HCT116 (cell line): Measurements from ENCODE around the gene LRR1. TPM values are rescaled to one million over a fixed set of nuclear protein-coding genes. Genes with fewer than 3 reads are reported as not detected.

Experiments
- CBX3 ChIP-seq: IDR thresholded peaks from 2 replicates; pipeline ENCODE4 v1.6.1; 2012; ENCODE audit warnings: low read depth
- POLR2A ChIP-seq: IDR thresholded peaks from 2 replicates; pipeline ENCODE4 v1.7.0; 2011; ENCODE audit warnings: borderline replicate concordance; ENCODE audit not compliant: insufficient read depth, insufficient read length; ENCODE audit errors: extremely low read depth
- POLR2AphosphoS5 ChIP-seq: IDR thresholded peaks from 2 replicates; pipeline ENCODE4 v1.6.1; 2011; ENCODE audit warnings: mild to moderate bottlenecking, low read depth, low read length, moderate library complexity
- SP1 ChIP-seq: IDR thresholded peaks from 2 replicates; pipeline ENCODE4 v1.6.1; 2012; ENCODE audit warnings: low read depth
- total RNA-seq: library from RNA; stranded (reverse); gene quantifications from one replicate; pipeline ENCODE4 v1.2.1, GENCODE V29; 2021; ENCODE audit not compliant: unreplicated experiment
- TF ChIP-seq, protein P1 (sequence below): IDR thresholded peaks from 2 replicates; pipeline ENCODE4 v1.6.1; 2012
- TF ChIP-seq, protein P2 (sequence below): IDR thresholded peaks from 2 replicates; pipeline ENCODE4 v1.6.1; 2012; ENCODE audit warnings: low read depth
- TF ChIP-seq, protein P3 (sequence below): IDR thresholded peaks from 2 replicates; pipeline ENCODE4 v1.6.1; 2011; ENCODE audit warnings: mild to moderate bottlenecking, low read length, moderate library complexity; ENCODE audit not compliant: insufficient replicate concordance; ENCODE audit errors: extremely low read depth

Gene LRR1
- total RNA-seq, 1 experiment from 2014 or later: 34.6 TPM

GRCh38 chr14:49586673-49587460 lies 11.9 kb upstream of the LRR1 start (continued):
- TF ChIP-seq SP1 (peak; percentile 11), POLR2A (no peak), CBX3 (peak; percentile 89; the same call in 1 of the 2 replicates), POLR2AphosphoS5 (no peak)
- TF ChIP-seq, protein P1, sequence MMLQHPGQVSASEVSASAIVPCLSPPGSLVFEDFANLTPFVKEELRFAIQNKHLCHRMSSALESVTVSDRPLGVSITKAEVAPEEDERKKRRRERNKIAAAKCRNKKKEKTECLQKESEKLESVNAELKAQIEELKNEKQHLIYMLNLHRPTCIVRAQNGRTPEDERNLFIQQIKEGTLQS: peak; percentile 94
- TF ChIP-seq, protein P2, sequence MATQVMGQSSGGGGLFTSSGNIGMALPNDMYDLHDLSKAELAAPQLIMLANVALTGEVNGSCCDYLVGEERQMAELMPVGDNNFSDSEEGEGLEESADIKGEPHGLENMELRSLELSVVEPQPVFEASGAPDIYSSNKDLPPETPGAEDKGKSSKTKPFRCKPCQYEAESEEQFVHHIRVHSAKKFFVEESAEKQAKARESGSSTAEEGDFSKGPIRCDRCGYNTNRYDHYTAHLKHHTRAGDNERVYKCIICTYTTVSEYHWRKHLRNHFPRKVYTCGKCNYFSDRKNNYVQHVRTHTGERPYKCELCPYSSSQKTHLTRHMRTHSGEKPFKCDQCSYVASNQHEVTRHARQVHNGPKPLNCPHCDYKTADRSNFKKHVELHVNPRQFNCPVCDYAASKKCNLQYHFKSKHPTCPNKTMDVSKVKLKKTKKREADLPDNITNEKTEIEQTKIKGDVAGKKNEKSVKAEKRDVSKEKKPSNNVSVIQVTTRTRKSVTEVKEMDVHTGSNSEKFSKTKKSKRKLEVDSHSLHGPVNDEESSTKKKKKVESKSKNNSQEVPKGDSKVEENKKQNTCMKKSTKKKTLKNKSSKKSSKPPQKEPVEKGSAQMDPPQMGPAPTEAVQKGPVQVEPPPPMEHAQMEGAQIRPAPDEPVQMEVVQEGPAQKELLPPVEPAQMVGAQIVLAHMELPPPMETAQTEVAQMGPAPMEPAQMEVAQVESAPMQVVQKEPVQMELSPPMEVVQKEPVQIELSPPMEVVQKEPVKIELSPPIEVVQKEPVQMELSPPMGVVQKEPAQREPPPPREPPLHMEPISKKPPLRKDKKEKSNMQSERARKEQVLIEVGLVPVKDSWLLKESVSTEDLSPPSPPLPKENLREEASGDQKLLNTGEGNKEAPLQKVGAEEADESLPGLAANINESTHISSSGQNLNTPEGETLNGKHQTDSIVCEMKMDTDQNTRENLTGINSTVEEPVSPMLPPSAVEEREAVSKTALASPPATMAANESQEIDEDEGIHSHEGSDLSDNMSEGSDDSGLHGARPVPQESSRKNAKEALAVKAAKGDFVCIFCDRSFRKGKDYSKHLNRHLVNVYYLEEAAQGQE: no peak
- TF ChIP-seq, protein P3, sequence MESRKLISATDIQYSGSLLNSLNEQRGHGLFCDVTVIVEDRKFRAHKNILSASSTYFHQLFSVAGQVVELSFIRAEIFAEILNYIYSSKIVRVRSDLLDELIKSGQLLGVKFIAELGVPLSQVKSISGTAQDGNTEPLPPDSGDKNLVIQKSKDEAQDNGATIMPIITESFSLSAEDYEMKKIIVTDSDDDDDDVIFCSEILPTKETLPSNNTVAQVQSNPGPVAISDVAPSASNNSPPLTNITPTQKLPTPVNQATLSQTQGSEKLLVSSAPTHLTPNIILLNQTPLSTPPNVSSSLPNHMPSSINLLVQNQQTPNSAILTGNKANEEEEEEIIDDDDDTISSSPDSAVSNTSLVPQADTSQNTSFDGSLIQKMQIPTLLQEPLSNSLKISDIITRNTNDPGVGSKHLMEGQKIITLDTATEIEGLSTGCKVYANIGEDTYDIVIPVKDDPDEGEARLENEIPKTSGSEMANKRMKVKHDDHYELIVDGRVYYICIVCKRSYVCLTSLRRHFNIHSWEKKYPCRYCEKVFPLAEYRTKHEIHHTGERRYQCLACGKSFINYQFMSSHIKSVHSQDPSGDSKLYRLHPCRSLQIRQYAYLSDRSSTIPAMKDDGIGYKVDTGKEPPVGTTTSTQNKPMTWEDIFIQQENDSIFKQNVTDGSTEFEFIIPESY: no peak
- TF ChIP-seq, all 23 proteins: peak for 8
